HG03575 (cell line): ENCODE measurements around the gene SLC39A9.
"Not testable (repeated sequence)": the region's sequence is repeated elsewhere in the genome, so short reads cannot be mapped to it uniquely, and the experiment has no call there.

ENCODE experiments used
- ATAC-seq: cut with Tn5 transposase; IDR thresholded peaks from one replicate; pipeline ENCODE4 v1.9.1; 2021; ENCODE audit not compliant: unreplicated experiment, insufficient number of reproducible peaks, low FRiP score; ENCODE audit errors: extremely low read depth

The SLC39A9 gene

GRCh38 chr14:69489495-69489894, 91.0 kb downstream of the SLC39A9 start:
- no peak for ATAC-seq

- no peak for ATAC-seq
These were observed 91.9 kb downstream of the SLC39A9 start for GRCh38 chr14:69490219-69490918.

GRCh38 chr14:69491193-69491592, 92.7 kb downstream of the SLC39A9 start:
- no peak for ATAC-seq

- no peak for ATAC-seq
These were observed 94.5 kb downstream of the SLC39A9 start for GRCh38 chr14:69493038-69493437.

- ATAC-seq: no peak
These were observed 95.3 kb downstream of the SLC39A9 start for GRCh38 chr14:69493791-69494190.

GRCh38 chr14:69495341-69495921, 96.9 kb downstream of the SLC39A9 start:
- no peak for ATAC-seq

GRCh38 chr14:69497866-69498265, 99.4 kb downstream of the SLC39A9 start:
- ATAC-seq: not testable (repeated sequence)

- ATAC-seq: not testable (repeated sequence)
These were observed 99.8 kb downstream of the SLC39A9 start for GRCh38 chr14:69498286-69498685.

- no peak for ATAC-seq
These were observed 100.9 kb downstream of the SLC39A9 start for GRCh38 chr14:69499436-69499835.

- no peak for ATAC-seq
These were observed 101.6 kb downstream of the SLC39A9 start for GRCh38 chr14:69500096-69500495.

- no peak for ATAC-seq
These were observed 102.2 kb downstream of the SLC39A9 start for GRCh38 chr14:69500736-69501135.

GRCh38 chr14:69501423-69501838, 102.9 kb downstream of the SLC39A9 start:
- ATAC-seq: no peak

- ATAC-seq: no peak
These were observed 106.3 kb downstream of the SLC39A9 start for GRCh38 chr14:69504775-69505174.

GRCh38 chr14:69505338-69506240, 107.1 kb downstream of the SLC39A9 start:
- ATAC-seq: no peak

- ATAC-seq: no peak
These were observed 107.7 kb downstream of the SLC39A9 start for GRCh38 chr14:69506241-69506595.
